ENCODE measurements around the gene FRMD4A. TPM values are rescaled to one million over a fixed set of nuclear protein-coding genes. Genes with fewer than 3 reads are reported as not detected.
A peak's percentile ranks its signal among the peaks of the same experiment; 100 is the strongest.

The FRMD4A gene
- polyA plus RNA-seq, 1 of the 3 experiments (the other 2 are of a cell fraction): 37.7 TPM

- Histone ChIP-seq H2AFZ (ENCODE audit: low read depth) (no peak overlapping the region), H3K4me3 (ENCODE audit: low read depth in 2 of 2, low read length in 1 of 2) (no peak overlapping the region), H3K9ac (no peak overlapping the region), H3F3A (replicated peaks; ENCODE audit: insufficient read depth) (peaks cover 6% of the 10 kb centered on the region), H3K4me2 (no peak overlapping the region), H3K79me2 (ENCODE audit: insufficient read depth) (peaks cover 95% of the 10 kb centered on the region), H3K9me3 (no peaks in the 10 kb centered on the region), H3K9me2 (no peaks in the 10 kb centered on the region), H3K27ac (ENCODE audit: low read depth in 2 of 2, low read length in 1 of 2) (no peak overlapping the region), H3K27me3 (ENCODE audit: insufficient read depth) (no peaks in the 10 kb centered on the region), H3K36me3 (replicated peaks in 1 of 2; ENCODE audit: control insufficient read depth in 1 of 2, insufficient read depth in 2 of 2, low read length in 1 of 2) (peaks cover 3 to 26% of the 10 kb centered on the region in 2 experiments), H4K20me1 (ENCODE audit: insufficient read depth) (peaks cover 15% of the 10 kb centered on the region; the same call in 1 of the 2 replicates), H3K4me1 (ENCODE audit: control insufficient read depth in 1 of 2, insufficient read depth in 2 of 2, low read depth in 1 of 2, low read length in 1 of 2) (peaks cover 0 to 4% of the 10 kb centered on the region in 2 experiments; a peak in 2 of 4 replicates)
- CTCF ChIA-PET: no interaction called here
- no peak for DNase-seq
- POLR2A ChIA-PET: no interaction called here
- no peak for TF ChIP-seq RXRA (IDR thresholded peaks at IDR 0.05; ENCODE audit: borderline replicate concordance, low read depth)
- TF ChIP-seq TCF12 (IDR thresholded peaks at IDR 0.05): no peak
- TF ChIP-seq GATA2 (CRISPR knock-in tag; IDR thresholded peaks at IDR 0.05): no peak
- no peak for TF ChIP-seq MEF2A (IDR thresholded peaks at IDR 0.05; ENCODE audit: borderline replicate concordance, low read depth)
- no peak for TF ChIP-seq RFX5 (IDR thresholded peaks at IDR 0.05; ENCODE audit: low read length)
- TF ChIP-seq GABPA (IDR thresholded peaks at IDR 0.05; ENCODE audit: low read depth): no peak
- TF ChIP-seq JUND (IDR thresholded peaks at IDR 0.05): no peak
- no peak for TF ChIP-seq TAF1 (IDR thresholded peaks at IDR 0.05; ENCODE audit: borderline replicate concordance, low read depth, low read length)
- WGBS (ENCODE audit: low lambda C conversion rate): 97% methylated on average over 4 of the region's 4 CpGs
These were observed 473.3 kb downstream of the FRMD4A start for GRCh38 chr10:13857451-13857850.

GRCh38 chr10:13853854-13854253 lies 476.9 kb downstream of the FRMD4A start:
- WGBS (ENCODE audit: low lambda C conversion rate): 78% methylated on average over 6 of the region's 6 CpGs
- no peak for DNase-seq
- peaks cover 4% of the 10 kb centered on the region in 2 experiments; a peak in 2 of 4 replicates for H3K4me1 ChIP-seq (ENCODE audit: control insufficient read depth in 1 of 2, insufficient read depth in 2 of 2, low read depth in 1 of 2, low read length in 1 of 2)
- TF ChIP-seq CHD2 (IDR thresholded peaks at IDR 0.05; ENCODE audit: low read length, partially characterized antibody) (no peak), CTCF (IDR thresholded peaks at IDR 0.05) (no peak), IRF3 (IDR thresholded peaks at IDR 0.05; ENCODE audit: low read depth, low read length) (no peak), RFX5 (IDR thresholded peaks at IDR 0.05; ENCODE audit: low read length) (no peak), NRF1 (IDR thresholded peaks at IDR 0.05; ENCODE audit: low read depth, low read length) (no peak), SIN3A (IDR thresholded peaks at IDR 0.05; ENCODE audit: borderline replicate concordance, low read depth, low read length) (no peak), PBX3 (IDR thresholded peaks at IDR 0.05) (no peak), SMC3 (IDR thresholded peaks at IDR 0.05; ENCODE audit: low read depth, low read length) (no peak), USF2 (IDR thresholded peaks at IDR 0.05; ENCODE audit: borderline replicate concordance, low read depth, low read length) (no peak), FOXM1 (IDR thresholded peaks at IDR 0.05; ENCODE audit: low read depth) (no peak), RAD21 (IDR thresholded peaks at IDR 0.05; ENCODE audit: low read length) (no peak), REST (IDR thresholded peaks at IDR 0.05; ENCODE audit: low read depth, low read length) (no peak), EP300 (IDR thresholded peaks at IDR 0.05; ENCODE audit: borderline replicate concordance in 1 of 2, low read depth in 1 of 2, low read length in 1 of 2) (no peak), TEAD4 (IDR thresholded peaks at IDR 0.05; ENCODE audit: borderline replicate concordance, insufficient read depth) (no peak)

More at GRCh38 chr10:13853854-13854253, 476.9 kb downstream of the FRMD4A start:
- Histone ChIP-seq H3K9ac (no peak overlapping the region), H3K9me3 (no peaks in the 10 kb centered on the region), H3K27ac (ENCODE audit: low read depth in 2 of 2, low read length in 1 of 2) (peak overlapping the region in 1 of 2 experiments; percentile 37; a peak in 1 of 4 replicates), H2AFZ (ENCODE audit: low read depth) (no peak overlapping the region), H3K4me2 (no peak overlapping the region), H3F3A (replicated peaks; ENCODE audit: insufficient read depth) (peaks cover 3% of the 10 kb centered on the region), H3K4me3 (ENCODE audit: low read depth in 2 of 2, low read length in 1 of 2) (no peak overlapping the region), H3K27me3 (ENCODE audit: insufficient read depth) (no peaks in the 10 kb centered on the region), H4K20me1 (ENCODE audit: insufficient read depth) (peaks cover 5% of the 10 kb centered on the region; the same call in 1 of the 2 replicates), H3K79me2 (ENCODE audit: insufficient read depth) (peaks cover 94% of the 10 kb centered on the region), H3K36me3 (replicated peaks in 1 of 2; ENCODE audit: control insufficient read depth in 1 of 2, insufficient read depth in 2 of 2, low read length in 1 of 2) (peaks cover 3 to 30% of the 10 kb centered on the region in 2 experiments), H3K9me2 (no peaks in the 10 kb centered on the region)
- ChIA-PET CTCF (no interaction called here), POLR2A (no interaction called here)
